ENCODE results near the gene CACNA1A.
"Not testable (repeated sequence)": the region's sequence is repeated elsewhere in the genome, so short reads cannot be mapped to it uniquely, and the experiment has no call there.

CACNA1A gene

DNA sequence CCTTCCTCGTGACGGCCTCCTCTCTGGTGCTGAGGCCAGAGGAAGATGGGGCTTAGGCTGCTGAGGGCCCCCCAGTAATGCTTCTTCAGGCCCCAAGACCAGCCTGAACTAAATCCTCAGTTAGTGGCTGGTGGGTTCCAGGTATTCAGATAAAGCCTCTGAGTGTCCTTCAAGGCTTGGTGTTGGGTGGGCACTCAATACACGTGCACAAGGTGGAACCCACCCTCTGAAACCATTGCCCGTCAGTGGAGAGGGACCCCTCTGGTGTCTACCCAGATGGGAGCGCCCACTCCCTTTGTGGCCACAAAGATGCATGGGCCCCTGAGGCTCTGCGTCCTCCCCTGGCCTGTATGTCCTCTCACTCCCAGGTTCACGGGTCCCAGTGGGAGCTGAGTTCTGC lies 277.0 kb downstream of the CACNA1A start:
- no peak for DNase-seq (ENCODE audit: low spot score)

DNA sequence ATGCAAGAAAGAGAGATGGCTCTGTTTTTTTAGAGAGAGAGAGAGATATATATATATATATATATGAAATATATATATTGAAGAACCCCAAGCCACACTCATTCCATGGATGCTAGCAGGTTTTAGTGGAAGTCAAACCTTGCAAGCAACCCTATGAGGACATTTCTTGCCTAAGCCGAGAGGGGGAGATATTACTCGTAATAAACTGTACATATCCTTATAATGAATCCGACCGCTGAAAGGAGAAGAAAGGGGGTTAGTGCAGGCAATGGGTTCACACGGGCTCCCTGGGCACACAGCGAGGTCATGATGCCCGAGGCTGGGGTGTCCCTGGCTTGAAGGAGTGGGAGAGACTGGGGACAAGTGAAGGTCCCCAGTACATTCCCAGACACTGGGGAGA lies 277.7 kb downstream of the CACNA1A start:
- no peak for DNase-seq (ENCODE audit: low spot score)

DNA sequence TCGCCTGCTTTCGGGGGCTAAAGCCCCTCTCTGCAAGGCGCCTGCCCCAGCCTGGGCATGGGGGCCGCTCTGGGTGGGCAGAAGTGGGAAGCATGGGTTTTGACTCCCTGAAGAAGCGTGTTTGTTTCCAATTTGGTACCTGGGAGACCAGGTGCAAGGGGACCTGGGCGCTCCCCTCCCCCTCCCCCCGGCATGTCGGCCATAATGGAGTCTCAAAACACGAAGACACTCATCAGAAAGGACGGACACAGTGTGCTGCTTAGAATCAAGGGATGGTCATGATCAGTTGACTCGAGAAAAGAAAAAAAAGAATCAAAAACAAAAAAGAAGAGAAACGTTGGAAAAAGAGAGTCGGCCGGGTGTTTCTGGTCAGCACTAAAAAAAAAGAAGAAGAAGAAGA lies 279.3 kb downstream of the CACNA1A start:
- DNase-seq (ENCODE audit: low spot score) = no peak

DNA sequence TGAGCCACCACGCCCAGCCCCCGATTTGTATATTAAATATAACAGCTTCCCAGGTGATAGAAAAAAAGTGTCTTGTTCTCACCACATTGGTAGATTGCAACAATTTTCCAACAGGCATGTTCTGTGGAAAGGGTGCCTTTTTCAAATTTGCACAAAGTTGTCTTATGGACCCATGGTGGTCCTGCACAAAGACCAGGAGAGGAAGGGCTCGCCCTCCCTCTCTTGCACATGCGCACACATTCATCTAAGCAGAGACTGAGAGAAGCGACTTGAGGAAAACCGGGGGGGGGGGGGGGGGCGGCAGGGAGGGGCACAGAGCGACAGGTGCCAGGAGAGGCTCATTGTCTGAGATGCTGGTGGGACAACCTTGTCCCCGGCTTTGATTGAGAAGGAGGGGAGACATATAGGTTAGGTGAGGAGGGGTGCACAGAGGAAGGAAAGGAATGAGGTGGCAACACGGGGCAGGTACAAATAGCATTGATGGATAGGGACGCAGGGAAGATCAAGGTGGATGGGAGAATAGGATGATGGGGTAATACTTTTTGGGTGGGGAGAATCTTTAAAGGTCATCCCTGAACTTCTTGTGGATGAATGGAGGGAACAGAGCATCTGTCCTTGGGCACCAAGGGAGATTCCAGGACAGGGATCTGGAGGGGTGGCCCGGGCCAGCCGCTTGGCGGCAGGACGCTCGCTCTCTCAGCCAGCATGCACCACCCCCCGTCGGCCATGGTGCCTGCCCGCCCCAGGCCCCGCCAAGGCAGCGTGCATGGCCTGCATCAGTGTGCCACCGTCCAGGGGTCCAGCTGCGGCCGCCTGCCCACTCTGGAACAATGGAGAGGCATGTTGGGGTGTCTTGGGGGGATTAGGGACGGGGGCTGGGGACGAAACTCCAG lies 280.1 kb downstream of the CACNA1A start:
- no peak for DNase-seq (ENCODE audit: low spot score)

DNA sequence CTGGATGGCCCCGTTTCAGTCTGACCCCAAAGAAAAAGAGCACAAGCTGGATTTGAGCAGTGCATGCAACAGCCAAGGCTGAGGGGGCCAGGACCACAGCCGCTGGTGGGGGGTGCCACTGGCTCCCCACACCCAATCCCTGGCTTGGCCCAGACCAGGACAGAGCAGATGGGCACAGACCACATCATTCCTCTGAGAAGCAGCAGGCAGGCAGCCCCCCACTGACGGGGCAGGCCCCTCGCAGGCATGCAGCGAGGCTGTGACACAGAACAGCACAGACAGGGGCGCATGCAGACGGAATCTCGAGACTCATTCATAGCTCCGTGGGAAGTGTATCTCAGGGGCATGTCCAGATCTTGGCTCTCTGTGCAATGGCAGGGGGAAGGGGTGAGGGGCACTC lies 281.2 kb downstream of the CACNA1A start:
- no peak for DNase-seq (ENCODE audit: low spot score)

DNA sequence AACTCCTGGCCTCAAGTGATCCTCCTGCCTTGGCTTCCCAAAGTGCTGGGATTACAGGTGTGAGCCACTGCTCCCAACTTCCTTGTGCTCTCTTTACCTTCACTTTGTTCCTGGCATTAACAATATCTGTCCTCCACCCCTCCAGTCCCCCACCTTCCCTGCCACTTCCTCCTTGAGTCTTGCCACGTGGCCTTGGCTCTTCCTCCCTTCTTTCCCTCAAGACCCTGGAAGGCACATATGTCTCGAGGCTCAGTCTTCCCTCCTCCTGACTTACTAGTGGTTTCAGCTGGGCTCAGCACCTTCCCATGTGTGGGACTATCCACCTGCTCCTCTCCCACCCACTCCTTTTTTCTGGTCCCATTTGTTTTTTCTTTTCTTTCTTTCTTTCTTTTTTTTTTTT lies 285.4 kb downstream of the CACNA1A start:
- no peak for DNase-seq (ENCODE audit: low spot score)

DNA sequence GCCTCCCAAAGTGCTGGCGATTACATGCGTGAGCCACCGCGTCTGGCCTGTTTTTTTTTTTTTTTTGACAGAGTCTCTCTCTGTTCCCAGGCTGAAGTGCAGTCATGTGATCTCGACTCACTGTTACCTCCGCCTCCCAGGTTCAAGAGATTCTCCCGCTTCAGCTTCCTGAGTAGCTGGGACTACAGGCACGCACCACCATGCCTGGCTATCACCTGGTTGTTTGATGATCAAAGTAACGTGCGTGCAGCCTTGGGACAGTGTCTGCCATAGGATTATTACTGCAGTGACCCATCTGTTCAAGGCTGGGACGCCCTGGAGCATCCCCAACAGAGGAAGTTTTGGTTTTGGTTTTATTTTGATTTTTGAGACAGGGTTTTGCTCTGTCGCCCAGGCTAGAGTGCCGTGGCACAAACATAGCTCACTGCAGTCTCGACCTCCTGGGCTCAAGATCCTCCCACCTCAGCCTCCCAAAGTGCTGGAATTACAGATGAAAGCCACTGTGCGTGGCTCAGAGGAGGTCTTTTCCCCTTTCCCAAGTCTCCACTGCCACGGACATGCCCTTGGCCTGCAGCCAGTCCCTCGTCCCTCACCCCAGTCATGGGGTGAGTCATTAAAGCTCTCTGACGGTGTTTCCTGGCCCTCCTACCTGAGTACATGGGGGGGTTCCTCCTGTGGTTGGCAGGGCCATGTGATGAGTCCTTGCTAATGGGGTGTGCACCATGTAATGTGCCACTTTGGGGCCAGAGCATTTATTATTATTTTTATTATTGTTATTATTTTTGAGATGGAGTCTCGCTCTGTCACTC lies 290.5 kb downstream of the CACNA1A start:
- DNase-seq (ENCODE audit: low spot score) = no peak

DNA sequence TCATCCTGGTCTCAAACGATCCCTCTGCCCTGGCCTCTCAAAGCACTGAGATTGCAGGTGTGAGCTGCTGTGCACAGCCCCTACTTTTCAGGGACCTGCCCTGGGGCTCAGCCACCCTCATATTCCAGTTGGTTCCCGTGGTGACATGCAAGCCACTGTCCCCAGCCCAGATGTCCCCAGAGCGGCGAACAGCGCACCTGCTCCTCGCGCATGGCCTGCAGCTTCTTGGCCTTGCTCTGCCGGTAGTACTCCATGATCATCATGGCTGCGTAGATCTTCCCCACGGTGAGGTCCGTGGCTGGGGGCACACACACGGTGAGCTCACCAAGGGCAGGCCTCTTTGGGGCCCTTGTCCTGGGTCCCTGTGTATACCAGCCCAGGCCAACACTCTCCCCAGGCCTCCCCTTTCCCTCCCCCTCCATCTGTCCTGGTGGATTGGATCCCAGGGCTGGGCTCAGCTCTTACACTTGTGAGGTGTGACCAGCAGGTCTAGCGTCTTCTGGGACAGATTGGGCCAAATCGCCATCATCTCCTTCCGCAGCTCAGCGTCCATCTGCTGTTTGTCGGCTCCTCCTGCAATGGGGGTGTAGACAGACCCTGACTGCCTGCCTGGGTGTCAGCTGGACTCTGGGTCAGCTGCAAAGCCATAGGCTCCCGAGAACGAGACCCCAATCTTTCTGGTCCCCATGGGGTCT lies 292.1 kb downstream of the CACNA1A start:
- no peak for DNase-seq (ENCODE audit: low spot score)

DNA sequence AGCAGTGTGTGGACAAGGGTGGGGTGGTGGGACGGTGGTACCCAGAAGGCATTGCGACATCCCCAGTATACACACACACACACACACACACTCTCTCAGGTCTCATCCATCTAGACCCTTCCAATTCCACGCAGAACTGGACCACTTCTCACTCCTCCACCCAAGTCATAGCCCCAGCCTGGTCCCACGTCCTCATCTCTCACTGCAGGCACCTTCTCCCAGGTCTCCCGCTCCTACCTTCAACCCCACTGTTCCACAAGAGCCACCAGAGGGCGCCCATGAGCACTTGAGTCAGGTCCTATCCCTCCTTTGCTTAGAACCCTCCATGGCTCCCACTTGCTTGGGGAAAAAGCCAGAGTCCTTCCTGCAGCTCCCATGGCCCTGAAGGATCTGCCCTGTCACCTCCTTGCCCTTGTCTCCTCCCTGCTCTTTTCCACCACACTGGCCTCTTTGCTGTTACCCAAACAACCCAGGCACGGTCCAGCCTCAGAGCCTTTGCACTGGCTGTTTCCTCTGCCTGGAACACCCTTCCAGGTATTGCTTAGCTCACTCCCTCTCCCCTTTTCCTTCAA lies 293.4 kb downstream of the CACNA1A start:
- peak; percentile 89 for DNase-seq (ENCODE audit: low spot score)

DNA sequence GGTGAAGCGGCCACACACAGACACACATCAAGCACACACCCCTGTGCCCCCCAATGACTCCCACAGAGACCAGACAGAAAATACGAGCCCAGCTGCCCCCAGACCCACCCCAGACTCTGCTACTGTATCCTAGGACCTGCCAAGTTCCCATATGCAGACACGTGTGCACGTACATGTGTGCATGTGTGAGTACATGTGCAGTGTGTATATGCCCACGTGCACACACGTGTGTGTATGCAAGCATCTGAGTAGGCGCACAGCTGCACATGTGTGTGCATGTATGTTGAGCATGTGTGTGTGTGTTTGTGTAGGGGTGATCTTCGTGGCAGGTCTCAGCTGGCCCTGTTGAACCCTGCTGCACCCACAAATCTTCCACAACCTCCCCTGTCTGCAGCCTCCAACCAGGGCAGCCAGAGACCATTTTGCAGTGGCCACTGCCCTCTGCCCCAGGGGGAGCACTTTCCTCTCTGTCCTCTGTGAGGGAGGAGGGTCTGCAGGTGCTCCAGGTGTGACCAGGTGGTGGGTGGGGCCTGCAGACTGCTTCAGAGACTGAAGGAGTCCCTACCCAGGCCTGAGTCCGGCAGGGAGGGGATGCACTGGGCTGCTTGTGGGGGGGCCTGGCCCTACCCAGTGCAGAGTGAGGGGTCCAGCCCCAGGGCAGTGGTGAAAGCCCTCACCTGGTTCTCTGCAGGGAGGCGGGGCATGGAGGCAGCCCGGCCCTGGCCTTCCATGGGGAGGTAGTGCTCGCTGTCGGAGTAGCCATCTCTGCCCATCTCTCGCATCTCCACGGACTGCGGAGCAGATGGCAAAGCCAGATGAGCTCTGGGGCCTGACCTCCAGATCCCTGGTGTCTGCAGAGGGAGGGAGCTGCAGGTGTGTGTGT lies 294.6 kb downstream of the CACNA1A start:
- DNase-seq (ENCODE audit: low spot score) = no peak

DNA sequence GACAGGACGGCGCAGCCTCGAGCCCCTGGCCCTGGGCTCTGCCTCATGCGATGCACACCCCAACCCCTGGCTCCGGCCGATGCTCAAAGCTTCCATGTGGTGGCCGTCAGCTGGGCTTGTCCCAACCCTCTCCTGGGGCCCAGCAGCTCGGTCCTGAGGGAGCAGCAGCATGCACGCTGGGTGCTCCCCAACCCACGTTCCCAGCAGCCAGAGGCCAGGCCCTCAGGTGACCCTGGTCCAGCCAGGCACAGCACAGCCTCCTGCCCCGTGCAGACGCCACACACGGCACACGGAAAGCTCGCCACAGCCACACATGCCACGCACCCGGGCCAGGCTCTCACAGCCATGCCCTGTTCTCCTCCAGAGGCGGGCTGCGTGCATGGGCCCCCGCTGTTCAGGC lies 295.3 kb downstream of the CACNA1A start:
- no peak for DNase-seq (ENCODE audit: low spot score)

DNA sequence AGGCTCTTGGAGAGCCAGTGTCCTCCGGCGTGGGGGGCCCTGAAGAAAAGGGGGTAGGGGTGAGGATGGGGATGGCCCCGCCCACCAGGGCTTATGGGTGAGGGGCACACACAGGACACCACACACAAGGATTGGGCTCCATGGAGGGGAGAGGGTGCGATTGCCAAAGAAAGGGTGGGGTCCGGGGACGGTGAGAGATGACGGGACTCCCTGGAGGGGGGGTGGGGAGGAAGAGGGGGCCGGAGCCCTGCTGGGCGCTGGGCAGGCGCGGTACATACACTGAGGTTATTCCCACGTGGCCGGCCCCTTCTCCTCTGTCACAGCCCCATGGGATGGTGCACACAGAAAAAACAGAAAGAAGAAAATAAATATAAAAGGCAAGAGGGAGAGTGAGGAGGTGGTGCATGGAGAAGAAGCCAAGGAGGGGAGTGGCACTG lies 295.9 kb downstream of the CACNA1A start:
- DNase-seq (ENCODE audit: low spot score) = no peak

DNA sequence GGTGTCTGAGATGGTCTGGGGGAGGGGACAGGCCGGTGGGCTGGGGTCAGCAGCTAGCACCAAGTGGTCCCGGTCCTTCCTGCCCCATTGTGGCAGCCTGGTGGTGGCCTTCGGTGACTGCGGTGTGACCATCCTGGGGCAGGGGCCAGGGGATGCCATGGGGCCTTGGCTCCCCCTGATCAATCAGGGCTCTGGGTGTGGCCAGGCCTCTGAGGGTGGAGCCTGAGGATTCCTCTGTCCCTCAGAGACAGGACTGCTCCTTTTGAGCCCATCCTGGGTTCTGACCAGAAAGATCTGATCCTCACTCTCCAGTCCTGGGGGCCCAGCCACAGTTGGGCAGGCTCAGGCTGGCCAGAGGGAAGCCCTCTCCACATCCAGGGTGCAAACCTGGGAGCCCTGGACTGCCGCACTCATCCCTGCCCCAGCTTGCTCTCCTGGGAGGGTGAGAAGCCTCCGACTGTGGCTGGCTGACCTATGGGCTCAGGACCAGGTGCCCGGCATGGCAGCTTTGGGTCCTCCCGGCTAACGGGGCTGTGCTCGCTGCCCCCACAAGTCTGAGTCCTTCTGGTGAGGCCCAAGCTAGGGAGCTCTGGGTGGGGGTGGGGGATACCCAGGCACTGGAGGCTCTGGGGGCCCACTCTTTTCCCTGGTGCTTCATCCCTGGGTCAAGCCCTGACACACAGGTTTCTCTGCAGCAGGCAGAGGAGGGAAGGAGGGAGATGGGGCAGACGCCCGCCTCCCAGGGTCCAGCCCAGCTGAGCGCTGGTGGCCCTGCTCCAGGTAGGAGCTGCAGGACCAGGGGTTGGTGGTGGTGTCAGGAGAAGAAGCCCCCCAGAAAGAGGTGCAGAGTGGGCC lies 296.6 kb downstream of the CACNA1A start:
- no peak for DNase-seq (ENCODE audit: low spot score)

DNA sequence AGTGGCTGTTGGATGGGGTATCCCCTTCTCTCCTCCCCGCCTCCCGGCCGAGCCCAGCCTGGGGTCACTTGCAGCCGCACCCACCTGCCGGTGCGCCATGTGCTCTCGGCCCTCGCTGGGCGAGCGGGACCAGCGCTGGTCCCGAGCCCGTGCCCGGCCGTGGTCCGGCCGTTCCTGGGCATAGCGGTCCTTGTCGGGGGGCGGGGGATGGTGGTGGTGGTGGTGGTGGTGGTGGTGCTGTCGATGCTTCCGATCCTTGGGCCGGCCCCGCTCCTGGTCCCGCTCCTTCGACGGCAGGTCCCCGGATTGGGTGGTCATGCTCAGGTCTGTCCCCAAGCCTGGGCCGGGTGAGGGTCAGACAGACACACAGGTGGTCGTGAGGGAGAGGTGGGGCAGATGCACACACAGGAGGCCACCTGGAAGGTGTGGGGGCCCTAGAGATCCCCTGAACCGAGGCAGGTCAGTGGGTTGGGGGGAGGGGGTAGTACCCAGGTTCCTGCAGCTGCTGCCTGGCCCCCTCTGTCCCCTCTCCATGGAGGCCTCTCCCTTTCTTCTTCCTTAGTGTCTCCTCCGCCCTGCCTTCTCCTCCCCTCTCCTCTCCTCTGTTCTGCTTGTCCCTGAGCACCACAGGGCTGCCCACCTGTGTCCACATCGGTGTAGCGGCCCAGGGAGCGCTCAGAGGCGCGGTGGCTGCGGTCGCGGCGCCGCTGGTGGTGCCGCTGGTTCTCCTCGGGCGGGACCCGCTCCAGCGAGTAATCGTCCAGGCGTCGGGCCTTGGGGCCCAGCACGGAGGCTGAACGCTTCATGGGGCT lies 297.4 kb downstream of the CACNA1A start:
- DNase-seq (ENCODE audit: low spot score) = no peak

DNA sequence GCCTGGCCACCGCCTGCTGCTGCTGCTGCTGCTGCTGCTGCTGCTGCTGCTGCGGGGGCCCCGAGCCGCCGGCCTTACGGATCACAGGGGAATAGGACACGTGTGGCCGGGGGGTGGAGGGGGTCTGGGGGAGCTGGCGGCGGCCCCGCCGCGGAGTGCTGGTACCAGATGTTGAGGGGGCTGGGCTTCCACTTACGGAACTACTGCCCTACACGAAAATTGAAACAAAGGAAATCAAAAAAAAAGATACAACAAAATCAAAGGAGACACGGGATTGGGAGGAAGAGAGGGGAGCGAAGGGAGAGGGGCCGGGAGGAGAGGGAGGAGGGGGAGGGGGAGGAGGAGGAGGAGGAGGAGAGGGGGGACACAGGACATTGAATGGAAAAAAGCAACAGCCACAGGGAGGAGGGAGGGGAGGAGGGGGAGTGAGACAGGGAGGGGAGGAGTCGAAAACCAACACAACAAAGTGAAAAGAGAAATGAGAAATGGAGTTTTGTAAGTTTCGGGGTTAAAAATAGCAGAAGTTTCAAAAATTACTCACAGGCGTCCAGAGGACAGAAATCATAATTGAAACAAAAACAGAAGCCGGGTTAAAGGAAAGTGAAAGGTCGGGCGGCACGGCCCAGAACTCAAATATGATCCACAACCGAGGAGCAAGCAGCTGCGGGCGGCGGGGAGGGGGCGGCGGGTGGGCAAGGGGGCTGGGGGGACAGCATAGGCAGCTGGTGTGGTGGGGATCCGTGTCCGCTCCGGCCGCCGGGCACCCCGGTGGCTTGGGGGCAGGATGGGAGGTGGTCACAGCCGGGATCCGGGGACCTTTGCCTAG lies 298.2 kb downstream of the CACNA1A start:
- DNase-seq (ENCODE audit: low spot score) = no peak

DNA sequence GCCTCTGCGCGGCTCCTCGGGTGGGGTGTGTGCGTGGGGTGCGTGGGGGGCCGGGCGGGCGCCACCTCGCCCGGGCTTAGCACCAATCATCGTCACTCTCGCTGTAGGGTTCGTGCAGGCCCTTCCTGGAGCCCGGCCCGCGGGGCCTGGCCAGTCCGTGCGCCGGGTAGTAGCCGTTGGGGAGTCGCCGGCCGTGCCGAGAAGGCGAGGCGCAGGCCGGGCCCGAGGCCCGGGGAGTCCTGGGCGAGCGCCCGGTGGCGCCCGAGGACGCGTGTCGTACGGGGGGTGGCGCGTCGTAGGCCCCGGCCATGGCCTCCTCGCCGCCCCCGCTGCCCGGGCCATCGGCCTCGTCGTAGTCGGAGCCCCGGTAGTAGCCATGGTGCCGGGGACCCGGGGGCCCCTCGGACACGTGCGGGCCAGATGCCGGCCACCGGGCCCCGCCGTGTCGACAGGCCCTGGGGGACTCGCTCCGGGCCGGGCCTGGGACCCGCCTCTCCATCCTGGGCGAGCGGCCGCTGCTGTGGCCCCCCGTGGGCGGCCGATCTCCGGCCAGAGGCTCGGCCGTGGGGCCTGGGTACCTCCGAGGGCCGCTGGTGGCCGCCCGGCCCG lies 298.9 kb downstream of the CACNA1A start:
- DNase-seq (ENCODE audit: low spot score) = no peak

DNA sequence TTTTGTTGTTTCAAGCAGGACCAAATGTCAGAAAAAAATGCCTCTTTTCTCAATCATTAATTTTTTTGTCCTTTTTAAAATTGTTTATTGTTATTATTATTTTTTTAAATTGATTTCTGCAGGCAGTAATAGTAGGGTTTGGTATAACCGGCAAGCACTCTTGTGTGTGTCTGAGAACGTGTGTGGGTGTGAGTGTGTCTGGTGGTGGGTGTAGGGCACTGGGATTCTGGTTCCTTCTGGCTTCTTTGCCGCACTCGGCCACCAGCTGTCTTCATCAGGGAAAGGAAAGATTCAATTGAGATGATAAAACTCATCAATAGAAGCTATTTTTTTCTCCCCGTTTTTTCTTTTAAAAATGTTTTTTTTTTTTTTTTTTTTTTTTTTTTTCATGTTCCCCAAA lies 299.7 kb downstream of the CACNA1A start:
- DNase-seq (ENCODE audit: low spot score) = no peak

DNA sequence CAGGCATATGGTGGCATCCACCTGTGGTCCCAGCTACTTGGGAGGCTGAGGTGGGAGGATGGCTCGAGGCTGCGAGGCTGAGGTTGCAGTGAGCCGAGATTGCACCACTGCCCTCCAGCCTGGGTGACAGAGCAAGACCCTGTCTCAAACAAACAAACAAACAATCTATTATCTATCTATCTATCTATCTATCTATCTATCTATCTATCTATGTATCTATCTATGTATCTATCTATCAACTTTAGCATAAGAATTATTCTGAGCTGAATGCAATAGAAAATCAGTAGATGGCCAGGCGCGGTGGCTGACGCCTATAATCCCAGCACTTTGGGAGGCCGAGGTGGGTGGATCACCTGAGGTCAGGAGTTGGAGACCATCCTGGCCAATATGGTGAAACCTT lies 304.2 kb downstream of the CACNA1A start:
- not testable (repeated sequence) for DNase-seq (ENCODE audit: low spot score)
